SKM-1 (cell line): ENCODE measurements around the gene FCER1A.
"Not testable (repeated sequence)": the region's sequence is repeated elsewhere in the genome, so short reads cannot be mapped to it uniquely, and the experiment has no call there.

ENCODE experiments used
- DNase-seq: peaks from one replicate; lab custom pipeline; 2025; ENCODE audit not compliant: unreplicated experiment; lab: John Stamatoyannopoulos, UW

FCER1A gene

DNA sequence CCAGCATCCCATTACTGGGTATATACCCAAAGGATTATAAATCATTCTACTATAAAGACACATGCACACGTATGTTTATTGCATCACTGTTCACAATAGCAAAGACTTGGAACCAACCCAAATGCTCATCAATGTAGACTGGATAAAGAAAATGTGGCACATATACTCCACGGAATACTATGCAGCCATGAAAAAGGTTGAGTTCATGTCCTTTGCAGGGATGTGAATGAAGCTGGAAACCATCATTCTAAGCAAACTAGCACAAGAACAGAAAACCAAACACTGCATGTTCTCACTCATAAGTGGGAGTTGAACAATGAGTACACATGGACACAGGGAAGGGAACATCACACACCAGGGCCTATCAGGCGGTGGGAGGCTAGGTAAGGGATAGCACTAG, 47.2 kb downstream of the FCER1A start:
- DNase-seq, result not testable (repeated sequence)

DNA sequence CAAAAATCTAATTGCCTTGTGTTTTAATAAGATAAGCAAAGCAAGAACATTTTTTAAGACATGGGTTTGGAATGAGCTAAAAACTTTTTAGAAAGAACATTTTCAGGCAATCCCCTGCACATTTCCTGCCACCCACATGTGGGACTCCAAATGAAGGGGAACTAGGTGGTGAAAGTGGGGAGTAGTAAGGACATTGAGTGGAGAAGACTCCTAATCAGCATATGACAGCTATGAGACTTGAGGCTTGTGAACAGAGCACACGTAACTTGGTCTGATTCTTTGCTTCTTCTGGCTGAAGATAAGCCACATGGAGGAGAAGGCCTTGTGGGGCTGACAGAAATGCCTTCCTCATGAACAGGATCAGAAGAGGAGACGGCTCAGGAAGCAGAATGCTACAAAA, 50.3 kb downstream of the FCER1A start:
- no peak for DNase-seq
